Loucy (cell line): ENCODE results near the gene CYP4A22.
A peak's percentile ranks its signal among the peaks of the same experiment; 100 is the strongest.

Experiments used
- EZH2phosphoT487 ChIP-seq: fragments of 200-600 bp; IDR thresholded peaks from 2 replicates; pipeline ENCODE4 v1.6.1; 2018; ENCODE audit warnings: antibody characterized with exemption, mild to moderate bottlenecking, moderate library complexity, borderline replicate concordance
- TF ChIP-seq, protein P1 (sequence below): fragments of 200-600 bp; sonication (generic); conservative IDR thresholded peaks from 2 replicates; pipeline ENCODE4 v1.5.1; 2014; ENCODE audit warnings: mild to moderate bottlenecking, antibody characterized with exemption, low read length

DNA sequence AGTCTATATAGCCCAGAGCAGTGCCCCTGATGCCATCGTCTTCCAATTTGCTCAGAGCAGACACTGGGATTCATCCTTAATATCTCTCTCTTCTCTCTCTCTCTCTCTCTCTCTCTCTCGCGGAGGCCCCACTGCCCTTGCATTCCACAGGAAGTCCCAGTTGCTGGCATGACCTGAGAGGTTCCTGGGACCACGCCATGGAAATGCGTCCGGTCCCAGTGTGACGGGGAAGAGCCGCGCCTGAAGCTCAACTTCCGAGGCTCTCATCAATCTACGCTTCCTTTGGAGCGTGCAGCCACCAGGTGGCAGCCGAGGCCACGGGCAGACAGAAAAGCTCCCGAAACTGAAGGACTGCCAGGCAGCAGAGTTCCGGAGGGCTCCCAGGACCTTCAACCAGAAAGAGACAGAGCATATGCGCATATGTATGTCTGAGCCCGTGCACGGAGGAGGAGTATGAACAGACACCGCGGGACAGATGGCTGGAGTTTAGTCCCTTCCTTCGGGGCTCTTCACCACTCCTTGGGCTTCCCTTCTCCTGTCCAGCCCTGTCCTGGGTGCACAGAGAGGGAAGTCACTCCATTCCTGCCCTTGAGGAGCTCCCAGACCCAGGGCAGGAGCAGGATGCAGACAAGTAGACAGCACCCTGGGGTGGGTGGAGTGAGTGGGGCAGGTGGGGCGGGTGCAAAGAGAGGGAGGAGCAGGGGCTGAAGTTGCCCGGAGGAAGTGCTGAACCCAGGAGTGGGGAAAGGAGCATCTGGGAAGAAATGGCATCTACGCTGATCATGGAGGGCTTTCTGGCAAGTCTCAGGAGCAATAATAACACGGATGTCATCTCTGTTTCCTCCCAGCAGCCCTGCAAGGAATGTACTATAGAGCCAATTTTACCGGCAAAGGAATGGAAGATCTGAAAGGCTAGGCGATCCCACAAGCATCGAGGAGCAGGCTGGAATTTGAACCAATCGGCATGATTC is 42.1 kb downstream of the CYP4A22 start:
- TF ChIP-seq, protein P1, sequence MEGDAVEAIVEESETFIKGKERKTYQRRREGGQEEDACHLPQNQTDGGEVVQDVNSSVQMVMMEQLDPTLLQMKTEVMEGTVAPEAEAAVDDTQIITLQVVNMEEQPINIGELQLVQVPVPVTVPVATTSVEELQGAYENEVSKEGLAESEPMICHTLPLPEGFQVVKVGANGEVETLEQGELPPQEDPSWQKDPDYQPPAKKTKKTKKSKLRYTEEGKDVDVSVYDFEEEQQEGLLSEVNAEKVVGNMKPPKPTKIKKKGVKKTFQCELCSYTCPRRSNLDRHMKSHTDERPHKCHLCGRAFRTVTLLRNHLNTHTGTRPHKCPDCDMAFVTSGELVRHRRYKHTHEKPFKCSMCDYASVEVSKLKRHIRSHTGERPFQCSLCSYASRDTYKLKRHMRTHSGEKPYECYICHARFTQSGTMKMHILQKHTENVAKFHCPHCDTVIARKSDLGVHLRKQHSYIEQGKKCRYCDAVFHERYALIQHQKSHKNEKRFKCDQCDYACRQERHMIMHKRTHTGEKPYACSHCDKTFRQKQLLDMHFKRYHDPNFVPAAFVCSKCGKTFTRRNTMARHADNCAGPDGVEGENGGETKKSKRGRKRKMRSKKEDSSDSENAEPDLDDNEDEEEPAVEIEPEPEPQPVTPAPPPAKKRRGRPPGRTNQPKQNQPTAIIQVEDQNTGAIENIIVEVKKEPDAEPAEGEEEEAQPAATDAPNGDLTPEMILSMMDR = peak; percentile 82
- no peak for TF ChIP-seq EZH2phosphoT487
